GM23338 (cell line): ENCODE measurements around the gene BAMBI.

ENCODE experiments used
- CREB1 ChIP-seq: fragments of 250-450 bp; sonication (Bioruptor Pico); IDR thresholded peaks from 2 replicates; pipeline ENCODE4 v1.5.0; 2020; ENCODE audit warnings: low read depth, mild to moderate bottlenecking, moderate library complexity
- EZH2 ChIP-seq: fragments of 200-600 bp; sonication (generic); IDR thresholded peaks from one replicate; pipeline ENCODE4 v1.8.0; 2017; ENCODE audit warnings: antibody characterized with exemption, mild to moderate bottlenecking, low read depth; ENCODE audit not compliant: unreplicated experiment
- EZH2phosphoT487 ChIP-seq: fragments of 200-600 bp; sonication (generic); IDR thresholded peaks from one replicate; pipeline ENCODE4 v1.8.1; 2018; ENCODE audit warnings: antibody characterized with exemption; ENCODE audit not compliant: unreplicated experiment
- NANOG ChIP-seq: IDR thresholded peaks from 2 replicates; pipeline ENCODE4 v1.6.1; 2016; ENCODE audit warnings: antibody characterized with exemption, borderline replicate concordance
- POLR2AphosphoS5 ChIP-seq: IDR thresholded peaks from 2 replicates; pipeline ENCODE4 v1.6.1; 2016; ENCODE audit warnings: antibody characterized with exemption, low read depth
- STAT1 ChIP-seq: IDR thresholded peaks from one replicate; pipeline ENCODE4 v1.6.1; 2016; ENCODE audit warnings: antibody characterized with exemption; ENCODE audit not compliant: unreplicated experiment
- TF ChIP-seq, protein P1 (sequence below), 2 experiments: fragments of 200-600 bp in 1 of 2; sonication (generic) in 1 of 2; conservative IDR thresholded peaks; 2 replicates each; pipeline versions ENCODE4 v1.5.1 to v1.6.1; 2016 to 2017; ENCODE audit warnings: antibody characterized with exemption in 2 of 2, low read depth in 2 of 2, mild to moderate bottlenecking in 2 of 2, moderate library complexity in 1 of 2
- TF ChIP-seq, protein P2 (sequence below): IDR thresholded peaks from one replicate; pipeline ENCODE4 v1.6.1; 2018; ENCODE audit warnings: antibody characterized with exemption; ENCODE audit not compliant: unreplicated experiment

DNA sequence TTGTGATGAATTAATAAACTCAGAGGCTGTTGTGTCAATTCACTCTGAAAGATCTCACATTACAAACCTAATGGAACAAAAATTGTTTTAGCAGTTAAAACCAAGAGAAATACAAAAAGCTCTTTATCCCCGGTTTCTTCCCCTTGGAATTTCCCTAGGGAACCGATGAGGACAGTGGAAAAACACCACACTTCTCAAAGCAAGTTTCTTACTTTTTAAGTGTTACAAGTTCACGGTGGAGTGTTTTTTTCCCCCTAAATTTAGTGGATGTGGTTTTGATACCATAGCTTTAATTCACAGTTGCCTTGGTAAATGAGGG, 10.3 kb downstream of the BAMBI start:
- TF ChIP-seq, protein P1, sequence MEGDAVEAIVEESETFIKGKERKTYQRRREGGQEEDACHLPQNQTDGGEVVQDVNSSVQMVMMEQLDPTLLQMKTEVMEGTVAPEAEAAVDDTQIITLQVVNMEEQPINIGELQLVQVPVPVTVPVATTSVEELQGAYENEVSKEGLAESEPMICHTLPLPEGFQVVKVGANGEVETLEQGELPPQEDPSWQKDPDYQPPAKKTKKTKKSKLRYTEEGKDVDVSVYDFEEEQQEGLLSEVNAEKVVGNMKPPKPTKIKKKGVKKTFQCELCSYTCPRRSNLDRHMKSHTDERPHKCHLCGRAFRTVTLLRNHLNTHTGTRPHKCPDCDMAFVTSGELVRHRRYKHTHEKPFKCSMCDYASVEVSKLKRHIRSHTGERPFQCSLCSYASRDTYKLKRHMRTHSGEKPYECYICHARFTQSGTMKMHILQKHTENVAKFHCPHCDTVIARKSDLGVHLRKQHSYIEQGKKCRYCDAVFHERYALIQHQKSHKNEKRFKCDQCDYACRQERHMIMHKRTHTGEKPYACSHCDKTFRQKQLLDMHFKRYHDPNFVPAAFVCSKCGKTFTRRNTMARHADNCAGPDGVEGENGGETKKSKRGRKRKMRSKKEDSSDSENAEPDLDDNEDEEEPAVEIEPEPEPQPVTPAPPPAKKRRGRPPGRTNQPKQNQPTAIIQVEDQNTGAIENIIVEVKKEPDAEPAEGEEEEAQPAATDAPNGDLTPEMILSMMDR (conservative IDR thresholded peaks at IDR 0.05; ENCODE audit: low read depth in 2 of 2) = no peak
- TF ChIP-seq EZH2 (no peak), EZH2phosphoT487 (no peak), POLR2AphosphoS5 (no peak), CREB1 (CRISPR knock-in tag) (no peak), STAT1 (no peak), NANOG (no peak)
- TF ChIP-seq, protein P2, sequence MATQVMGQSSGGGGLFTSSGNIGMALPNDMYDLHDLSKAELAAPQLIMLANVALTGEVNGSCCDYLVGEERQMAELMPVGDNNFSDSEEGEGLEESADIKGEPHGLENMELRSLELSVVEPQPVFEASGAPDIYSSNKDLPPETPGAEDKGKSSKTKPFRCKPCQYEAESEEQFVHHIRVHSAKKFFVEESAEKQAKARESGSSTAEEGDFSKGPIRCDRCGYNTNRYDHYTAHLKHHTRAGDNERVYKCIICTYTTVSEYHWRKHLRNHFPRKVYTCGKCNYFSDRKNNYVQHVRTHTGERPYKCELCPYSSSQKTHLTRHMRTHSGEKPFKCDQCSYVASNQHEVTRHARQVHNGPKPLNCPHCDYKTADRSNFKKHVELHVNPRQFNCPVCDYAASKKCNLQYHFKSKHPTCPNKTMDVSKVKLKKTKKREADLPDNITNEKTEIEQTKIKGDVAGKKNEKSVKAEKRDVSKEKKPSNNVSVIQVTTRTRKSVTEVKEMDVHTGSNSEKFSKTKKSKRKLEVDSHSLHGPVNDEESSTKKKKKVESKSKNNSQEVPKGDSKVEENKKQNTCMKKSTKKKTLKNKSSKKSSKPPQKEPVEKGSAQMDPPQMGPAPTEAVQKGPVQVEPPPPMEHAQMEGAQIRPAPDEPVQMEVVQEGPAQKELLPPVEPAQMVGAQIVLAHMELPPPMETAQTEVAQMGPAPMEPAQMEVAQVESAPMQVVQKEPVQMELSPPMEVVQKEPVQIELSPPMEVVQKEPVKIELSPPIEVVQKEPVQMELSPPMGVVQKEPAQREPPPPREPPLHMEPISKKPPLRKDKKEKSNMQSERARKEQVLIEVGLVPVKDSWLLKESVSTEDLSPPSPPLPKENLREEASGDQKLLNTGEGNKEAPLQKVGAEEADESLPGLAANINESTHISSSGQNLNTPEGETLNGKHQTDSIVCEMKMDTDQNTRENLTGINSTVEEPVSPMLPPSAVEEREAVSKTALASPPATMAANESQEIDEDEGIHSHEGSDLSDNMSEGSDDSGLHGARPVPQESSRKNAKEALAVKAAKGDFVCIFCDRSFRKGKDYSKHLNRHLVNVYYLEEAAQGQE = no peak
